T-helper 17 cell (primary cell): Measurements from ENCODE around the gene ARAP1. TPM values are rescaled to one million over a fixed set of nuclear protein-coding genes. Genes with fewer than 3 reads are reported as not detected.

ENCODE experiments used
- ATAC-seq: fragments of 150-1000 bp; cut with Tn5 transposase; 2 replicates; pipeline ENCODE4 v1.10.0; 2021; ENCODE audit warnings: mild to moderate bottlenecking, moderate library complexity
- DNase-seq, 3 donors: peaks; one replicate each; pipeline versions ENCODE4 v3.0.0 to v3.0.0-alpha.2; 2020 to 2021
- H3K9me3 ChIP-seq: one replicate; pipeline ENCODE4 v1.7.0; 2013; ENCODE audit warnings: low read length, mild to moderate bottlenecking; ENCODE audit not compliant: control insufficient read depth, poor library complexity, severe bottlenecking
- H3K27ac Mint-ChIP-seq: one replicate; pipeline ENCODE4 v1.8.0; 2022; ENCODE audit warnings: mild to moderate bottlenecking, moderate library complexity, mixed read lengths
- H3K27me3 Mint-ChIP-seq: one replicate; pipeline ENCODE4 v1.8.0; 2022; ENCODE audit warnings: mixed read lengths
- H3K36me3 Mint-ChIP-seq: one replicate; pipeline ENCODE4 v1.8.0; 2022; ENCODE audit warnings: low read depth, mixed read lengths
- H3K4me1 Mint-ChIP-seq: one replicate; pipeline ENCODE4 v1.8.0; 2022; ENCODE audit warnings: mild to moderate bottlenecking, mixed read lengths
- H3K4me3 Mint-ChIP-seq: one replicate; pipeline ENCODE4 v1.8.0; 2022; ENCODE audit warnings: mild to moderate bottlenecking, moderate library complexity, mixed read lengths
- total RNA-seq, 4 donors: library from RNA in 2 of 4; stranded (reverse) in 2 of 4; gene quantifications; one replicate each; pipeline ENCODE4 v1.2.3 and lab custom pipeline; 2022 to 2026

ARAP1 gene
- total RNA-seq, 2 donors from 2014 or later = 93.3 to 108 TPM

- no peak for ATAC-seq
- H3K4me1 Mint-ChIP-seq = peaks cover 31% of the 10 kb centered on the region
Measured at GRCh38 chr11:72688486-72688885, 63.7 kb downstream of the ARAP1 start.

GRCh38 chr11:72687326-72687725 lies 64.9 kb downstream of the ARAP1 start:
- peaks cover 29% of the 10 kb centered on the region for H3K4me1 Mint-ChIP-seq
- no peak for ATAC-seq
- peak overlapping the region; percentile 93 for H3K27ac Mint-ChIP-seq
- no peaks in the 10 kb centered on the region for H3K9me3 ChIP-seq
- no peaks in the 10 kb centered on the region for H3K27me3 Mint-ChIP-seq
- H3K36me3 Mint-ChIP-seq = peaks cover 7% of the 10 kb centered on the region
- H3K4me3 Mint-ChIP-seq = no peak overlapping the region
- no peak for DNase-seq

More at GRCh38 chr11:72688486-72688885, 63.7 kb downstream of the ARAP1 start:
- no peaks in the 10 kb centered on the region for H3K27me3 Mint-ChIP-seq
- peaks cover 11% of the 10 kb centered on the region for H3K36me3 Mint-ChIP-seq
- no peak for DNase-seq
- peak overlapping the region; percentile 29 for H3K27ac Mint-ChIP-seq
- no peaks in the 10 kb centered on the region for H3K9me3 ChIP-seq
- no peak overlapping the region for H3K4me3 Mint-ChIP-seq

- DNase-seq = no peak
- Mint-ChIP-seq H3K36me3 (peaks cover 7% of the 10 kb centered on the region), H3K4me3 (no peak overlapping the region), H3K4me1 (peaks cover 26% of the 10 kb centered on the region), H3K27ac (peak overlapping the region; percentile 93), H3K27me3 (no peaks in the 10 kb centered on the region)
- ATAC-seq = no peak
- no peaks in the 10 kb centered on the region for H3K9me3 ChIP-seq
Measured at GRCh38 chr11:72686639-72687220, 65.5 kb downstream of the ARAP1 start.

- ATAC-seq (no peak), DNase-seq (no peak)
- Mint-ChIP-seq H3K36me3 (peaks cover 4% of the 10 kb centered on the region), H3K4me1 (peaks cover 25% of the 10 kb centered on the region), H3K27me3 (no peaks in the 10 kb centered on the region), H3K4me3 (no peak overlapping the region), H3K27ac (peak overlapping the region; percentile 93)
- no peaks in the 10 kb centered on the region for H3K9me3 ChIP-seq
Measured at GRCh38 chr11:72685560-72686480, 66.4 kb downstream of the ARAP1 start.

- ATAC-seq = peak; percentile 64
- Mint-ChIP-seq H3K36me3 (no peaks in the 10 kb centered on the region), H3K27ac (no peak overlapping the region), H3K27me3 (no peaks in the 10 kb centered on the region), H3K4me1 (peaks cover 18% of the 10 kb centered on the region), H3K4me3 (no peak overlapping the region)
- H3K9me3 ChIP-seq = no peaks in the 10 kb centered on the region
- peak in 2 of 3 donors; percentile 13 to 24 for DNase-seq
Measured at GRCh38 chr11:72684236-72684912, 67.8 kb downstream of the ARAP1 start.

- Mint-ChIP-seq H3K4me1 (peaks cover 18% of the 10 kb centered on the region), H3K27ac (no peak overlapping the region), H3K27me3 (no peaks in the 10 kb centered on the region), H3K36me3 (no peaks in the 10 kb centered on the region), H3K4me3 (no peak overlapping the region)
- no peaks in the 10 kb centered on the region for H3K9me3 ChIP-seq
- peak; percentile 80 for ATAC-seq
- DNase-seq = peak; percentile 40 to 68 (median 42)
Measured at GRCh38 chr11:72683782-72684200, 68.4 kb downstream of the ARAP1 start.

GRCh38 chr11:72682858-72683243 lies 69.4 kb downstream of the ARAP1 start:
- H3K27ac Mint-ChIP-seq = no peak overlapping the region
- peaks cover 18% of the 10 kb centered on the region for H3K4me1 Mint-ChIP-seq
- H3K9me3 ChIP-seq = no peaks in the 10 kb centered on the region
- no peak overlapping the region for H3K4me3 Mint-ChIP-seq
- H3K36me3 Mint-ChIP-seq = peaks cover 2% of the 10 kb centered on the region
- ATAC-seq = no peak
- peaks cover 7% of the 10 kb centered on the region for H3K27me3 Mint-ChIP-seq
- no peak for DNase-seq

- H3K27me3 Mint-ChIP-seq = peaks cover 12% of the 10 kb centered on the region
- no peak for DNase-seq
- H3K4me3 Mint-ChIP-seq = no peak overlapping the region
- peaks cover 2% of the 10 kb centered on the region for H3K36me3 Mint-ChIP-seq
- peaks cover 18% of the 10 kb centered on the region for H3K4me1 Mint-ChIP-seq
- no peak overlapping the region for H3K27ac Mint-ChIP-seq
- no peaks in the 10 kb centered on the region for H3K9me3 ChIP-seq
- no peak for ATAC-seq
Measured at GRCh38 chr11:72682238-72682857, 69.9 kb downstream of the ARAP1 start.

GRCh38 chr11:72681226-72682153 lies 70.7 kb downstream of the ARAP1 start:
- H3K36me3 Mint-ChIP-seq = peaks cover 2% of the 10 kb centered on the region
- no peak for ATAC-seq
- H3K27ac Mint-ChIP-seq = no peak overlapping the region
- peaks cover 18% of the 10 kb centered on the region for H3K27me3 Mint-ChIP-seq
- no peak overlapping the region for H3K4me3 Mint-ChIP-seq
- no peaks in the 10 kb centered on the region for H3K9me3 ChIP-seq
- peaks cover 16% of the 10 kb centered on the region for H3K4me1 Mint-ChIP-seq
- no peak for DNase-seq

- peaks cover 2% of the 10 kb centered on the region for H3K36me3 Mint-ChIP-seq
- H3K9me3 ChIP-seq = no peaks in the 10 kb centered on the region
- peaks cover 24% of the 10 kb centered on the region for H3K27me3 Mint-ChIP-seq
- no peak for ATAC-seq
- H3K4me3 Mint-ChIP-seq = no peak overlapping the region
- no peak overlapping the region for H3K27ac Mint-ChIP-seq
- H3K4me1 Mint-ChIP-seq = peaks cover 11% of the 10 kb centered on the region
- DNase-seq = no peak
Measured at GRCh38 chr11:72680624-72681158, 71.5 kb downstream of the ARAP1 start.

- Mint-ChIP-seq H3K27ac (no peak overlapping the region), H3K27me3 (peaks cover 32% of the 10 kb centered on the region), H3K4me3 (no peak overlapping the region), H3K36me3 (peaks cover 2% of the 10 kb centered on the region), H3K4me1 (peaks cover 11% of the 10 kb centered on the region)
- ATAC-seq (no peak), DNase-seq (no peak)
- no peaks in the 10 kb centered on the region for H3K9me3 ChIP-seq
Measured at GRCh38 chr11:72679869-72680268, 72.3 kb downstream of the ARAP1 start.

GRCh38 chr11:72678524-72678923 lies 73.7 kb downstream of the ARAP1 start:
- Mint-ChIP-seq H3K4me3 (no peak overlapping the region), H3K4me1 (peaks cover 14% of the 10 kb centered on the region), H3K27me3 (peaks cover 46% of the 10 kb centered on the region), H3K27ac (peak overlapping the region; percentile 4), H3K36me3 (peaks cover 5% of the 10 kb centered on the region)
- H3K9me3 ChIP-seq = no peaks in the 10 kb centered on the region
- DNase-seq = no peak
- no peak for ATAC-seq
